Body of pancreas (tissue), 4 donors: ENCODE data around the gene WSB1. TPM values are rescaled to one million over a fixed set of nuclear protein-coding genes. Genes with fewer than 3 reads are reported as not detected.
A peak's percentile ranks its signal among the peaks of the same experiment; 100 is the strongest.

Experiments
- ATAC-seq: fragments of 150-250 bp; one replicate; pipeline ENCODE4 v1.9.1; 2016
- DNase-seq, 4 donors: peaks; one replicate each; pipeline ENCODE4 v3.0.0-alpha.2; 2019
- H3K27ac ChIP-seq, 4 donors: fragments of 200-600 bp; sonication (generic); 1 replicate in 3 of 4; 2 replicates in 1 of 4; pipeline versions ENCODE4 v1.5.1 to v1.6.1; 2016 to 2019; ENCODE audit warnings: mild to moderate bottlenecking in 1 of 4, mixed read lengths in 1 of 4, moderate library complexity in 1 of 4
- H3K27me3 ChIP-seq, 2 donors: fragments of 200-600 bp; sonication (generic); one replicate each; pipeline ENCODE4 v1.6.0; 2016; ENCODE audit warnings: mild to moderate bottlenecking in 1 of 2
- H3K36me3 ChIP-seq, 2 donors: fragments of 200-600 bp; sonication (generic); replicated peaks in 1 of 2; 2 replicates each; pipeline ENCODE4 v1.5.1; 2016; ENCODE audit warnings: low read depth in 2 of 2; ENCODE audit not compliant: insufficient read depth in 1 of 2
- H3K4me1 ChIP-seq: fragments of 200-600 bp; sonication (generic); one replicate; pipeline ENCODE4 v1.6.0; 2016
- H3K4me3 ChIP-seq, 2 donors: fragments of 200-600 bp; sonication (generic); 1 replicate in 1 of 2; 2 replicates in 1 of 2; pipeline ENCODE4 v1.5.1; 2016 to 2019
- H3K9me3 ChIP-seq, 3 donors: fragments of 200-600 bp; sonication (generic); 1 replicate in 2 of 3; 2 replicates in 1 of 3; pipeline ENCODE4 v1.5.1; 2016
- CTCF ChIP-seq, 7 experiments: fragments of 450-650 bp in 4 of 7; fragments of 200-600 bp in 3 of 7; sonication (generic) in 3 of 7; IDR thresholded peaks; one replicate each; pipeline ENCODE4 v1.5.1; 2016 to 2019; ENCODE audit warnings: antibody characterized with exemption in 7 of 7
- POLR2A ChIP-seq, 3 donors: fragments of 450-650 bp; IDR thresholded peaks; one replicate each; pipeline ENCODE4 v1.6.1; 2016; ENCODE audit warnings: antibody characterized with exemption in 3 of 3, mild to moderate bottlenecking in 2 of 3
- WGBS, 2 donors: methylation state at CpG; one replicate each; pipeline ENCODE4 v1.1.5; 2017; 5-methylcytosine and 5-hydroxymethylcytosine counted together
- intact Hi-C: fragments of 100-400 bp; cut with DNase I; formaldehyde crosslinking; loops from one replicate; pipeline ENCODE4 v1.15.1; 2023
- total RNA-seq, 2 donors: library from RNA; depleted of rRNA; stranded (reverse); fragments of >200 nt; gene quantifications; one replicate each; pipeline ENCODE4 v1.1.0, GENCODE V29; 2016

WSB1 gene
- total RNA-seq, 2 donors from 2014 or later = 106 to 147 TPM

GRCh38 chr17:27332047-27332393, 38.1 kb downstream of the WSB1 start:
- no peaks in the 10 kb centered on the region for H3K36me3 ChIP-seq
- H3K27ac ChIP-seq = peak overlapping the region; percentile 91 to 97 (median 96)
- WGBS, 2 donors = 81 to 86% methylated on average over 3 of the region's 3 CpGs
- TF ChIP-seq CTCF (IDR thresholded peaks at IDR 0.05) (no peak), POLR2A (IDR thresholded peaks at IDR 0.05) (no peak)
- ATAC-seq (no peak), DNase-seq (no peak)
- intact Hi-C loops = no loop called here
- no peak overlapping the region for H3K4me3 ChIP-seq
- H3K4me1 ChIP-seq = peaks cover 16% of the 10 kb centered on the region
- no peaks in the 10 kb centered on the region for H3K27me3 ChIP-seq
- no peaks in the 10 kb centered on the region for H3K9me3 ChIP-seq

GRCh38 chr17:27332485-27333409, 38.8 kb downstream of the WSB1 start:
- peaks cover 16% of the 10 kb centered on the region for H3K4me1 ChIP-seq
- H3K27ac ChIP-seq = peak overlapping the region; percentile 91 to 97 (median 96)

GRCh38 chr17:27333410-27333980, 39.6 kb downstream of the WSB1 start:
- DNase-seq (peak in 2 of 4 donors; percentile 28), ATAC-seq (no peak)
- H3K4me3 ChIP-seq = peak overlapping the region; percentile 14 to 29
- TF ChIP-seq POLR2A (IDR thresholded peaks at IDR 0.05) (no peak), CTCF (IDR thresholded peaks at IDR 0.05) (no peak)
- no peaks in the 10 kb centered on the region for H3K36me3 ChIP-seq
- no peaks in the 10 kb centered on the region for H3K9me3 ChIP-seq
- WGBS, 2 donors = 48 to 51% methylated on average over 11 of the region's 11 CpGs
- no peaks in the 10 kb centered on the region for H3K27me3 ChIP-seq
- intact Hi-C loops = no loop called here
- H3K27ac ChIP-seq = peak overlapping the region; percentile 91 to 97 (median 96)
- peaks cover 16% of the 10 kb centered on the region for H3K4me1 ChIP-seq

More at GRCh38 chr17:27332485-27333409, 38.8 kb downstream of the WSB1 start:
- Histone ChIP-seq H3K9me3 (no peaks in the 10 kb centered on the region), H3K27me3 (no peaks in the 10 kb centered on the region), H3K36me3 (no peaks in the 10 kb centered on the region), H3K4me3 (peak overlapping the region; percentile 14 to 29)
- ATAC-seq = peak; percentile 97
- TF ChIP-seq CTCF (IDR thresholded peaks at IDR 0.05) (peak; percentile 78 to 99 (median 97)), POLR2A (IDR thresholded peaks at IDR 0.05) (peak; percentile 41 to 80 (median 63))
- 0% methylated on average over 12 to 50 of the region's 52 CpGs for WGBS, 2 donors
- DNase-seq = peak; percentile 98 to 99 (median 98)
- intact Hi-C loops = no loop called here

- TF ChIP-seq CTCF (IDR thresholded peaks at IDR 0.05) = no peak
- TF ChIP-seq POLR2A (IDR thresholded peaks at IDR 0.05) = no peak
- Histone ChIP-seq H3K27ac (no peak overlapping the region), H3K27me3 (no peaks in the 10 kb centered on the region), H3K9me3 (no peaks in the 10 kb centered on the region), H3K4me3 (no peak overlapping the region), H3K36me3 (no peaks in the 10 kb centered on the region), H3K4me1 (peaks cover 21% of the 10 kb centered on the region)
- WGBS, 2 donors = 90 to 100% methylated on average over 3 of the region's 3 CpGs
- DNase-seq (peak in 1 of 4 donors; percentile 39), ATAC-seq (no peak)
- intact Hi-C loops = no loop called here
Observed at GRCh38 chr17:27336184-27336583, 42.3 kb downstream of the WSB1 start.
